ENCODE data around the gene LIN9. TPM values are rescaled to one million over a fixed set of nuclear protein-coding genes. Genes with fewer than 3 reads are reported as not detected.

The LIN9 gene
- total and polyA plus RNA-seq, 2 experiments from 2014 or later, result 11.8 to 16.9 TPM

DNA sequence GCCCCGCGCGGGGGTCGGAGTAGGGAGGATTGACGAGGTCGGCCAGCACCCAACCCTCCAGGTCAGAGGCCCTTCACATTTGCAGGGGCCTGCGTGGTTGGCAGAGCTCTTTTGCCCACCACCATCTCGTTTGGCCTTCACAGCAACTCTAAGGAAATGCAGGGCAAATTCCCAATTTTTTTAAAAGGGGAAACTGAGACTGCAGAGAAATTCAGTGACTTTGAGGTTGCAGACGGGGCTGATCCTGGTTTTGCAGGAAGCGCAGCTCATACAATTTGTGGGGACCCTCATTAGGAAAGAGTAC is 122.0 kb downstream of the LIN9 start:
- Mint-ChIP-seq H3K27ac (peak overlapping the region; percentile 64), H3K9me3 (no peaks in the 10 kb centered on the region), H3K4me3 (peak overlapping the region; percentile 89), H3K36me3 (ENCODE audit: low read depth) (no peaks in the 10 kb centered on the region; the same call in 1 of the 3 replicates), H3K4me1 (peaks cover 21% of the 10 kb centered on the region), H3K27me3 (ENCODE audit: insufficient read depth, low read depth, poor library complexity) (peaks cover 2% of the 10 kb centered on the region)
- Histone ChIP-seq H3K9me2 (ENCODE audit: insufficient read depth) (no peaks in the 10 kb centered on the region), H3F3A (replicated peaks; ENCODE audit: low read depth) (peaks cover 7% of the 10 kb centered on the region), H3K4me2 (peak overlapping the region; percentile 96), H3K79me2 (replicated peaks; ENCODE audit: insufficient read depth) (peaks cover 42% of the 10 kb centered on the region), H3K4me1 (ENCODE audit: insufficient read depth) (peaks cover 4% of the 10 kb centered on the region; the same call in 1 of the 2 replicates), H3K27ac (ENCODE audit: low read depth) (peak overlapping the region; percentile 93), H3K4me3 (peak overlapping the region; percentile 97), H3K36me3 (ENCODE audit: insufficient read depth) (no peaks in the 10 kb centered on the region), H4K20me1 (replicated peaks; ENCODE audit: insufficient read depth) (peaks cover 15% of the 10 kb centered on the region), H2AFZ (peak overlapping the region; percentile 98), H3K27me3 (ENCODE audit: insufficient read depth) (no peaks in the 10 kb centered on the region)
- DNase-seq (ENCODE audit: low spot score) (no peak), ATAC-seq (no peak; the same call in 2 of the 3 replicates)
- TF ChIP-seq EZH2 (IDR thresholded peaks at IDR 0.05; ENCODE audit: low read depth, unreplicated experiment) (no peak), ZNF114 (CRISPR knock-in tag; IDR thresholded peaks at IDR 0.05) (no peak), JUNB (IDR thresholded peaks at IDR 0.05; ENCODE audit: unreplicated experiment) (no peak), CREB1 (CRISPR knock-in tag; IDR thresholded peaks at IDR 0.05; ENCODE audit: low read depth) (no peak), POLR2AphosphoS5 (IDR thresholded peaks at IDR 0.05; ENCODE audit: low read depth) (no peak), STAT1 (IDR thresholded peaks at IDR 0.05; ENCODE audit: unreplicated experiment) (no peak), EZH2phosphoT487 (IDR thresholded peaks at IDR 0.05; ENCODE audit: unreplicated experiment) (no peak), ZNF331 (CRISPR knock-in tag; IDR thresholded peaks at IDR 0.05; ENCODE audit: low read depth) (no peak), NANOG (IDR thresholded peaks at IDR 0.05; ENCODE audit: borderline replicate concordance) (no peak)
- TF ChIP-seq, protein P1, sequence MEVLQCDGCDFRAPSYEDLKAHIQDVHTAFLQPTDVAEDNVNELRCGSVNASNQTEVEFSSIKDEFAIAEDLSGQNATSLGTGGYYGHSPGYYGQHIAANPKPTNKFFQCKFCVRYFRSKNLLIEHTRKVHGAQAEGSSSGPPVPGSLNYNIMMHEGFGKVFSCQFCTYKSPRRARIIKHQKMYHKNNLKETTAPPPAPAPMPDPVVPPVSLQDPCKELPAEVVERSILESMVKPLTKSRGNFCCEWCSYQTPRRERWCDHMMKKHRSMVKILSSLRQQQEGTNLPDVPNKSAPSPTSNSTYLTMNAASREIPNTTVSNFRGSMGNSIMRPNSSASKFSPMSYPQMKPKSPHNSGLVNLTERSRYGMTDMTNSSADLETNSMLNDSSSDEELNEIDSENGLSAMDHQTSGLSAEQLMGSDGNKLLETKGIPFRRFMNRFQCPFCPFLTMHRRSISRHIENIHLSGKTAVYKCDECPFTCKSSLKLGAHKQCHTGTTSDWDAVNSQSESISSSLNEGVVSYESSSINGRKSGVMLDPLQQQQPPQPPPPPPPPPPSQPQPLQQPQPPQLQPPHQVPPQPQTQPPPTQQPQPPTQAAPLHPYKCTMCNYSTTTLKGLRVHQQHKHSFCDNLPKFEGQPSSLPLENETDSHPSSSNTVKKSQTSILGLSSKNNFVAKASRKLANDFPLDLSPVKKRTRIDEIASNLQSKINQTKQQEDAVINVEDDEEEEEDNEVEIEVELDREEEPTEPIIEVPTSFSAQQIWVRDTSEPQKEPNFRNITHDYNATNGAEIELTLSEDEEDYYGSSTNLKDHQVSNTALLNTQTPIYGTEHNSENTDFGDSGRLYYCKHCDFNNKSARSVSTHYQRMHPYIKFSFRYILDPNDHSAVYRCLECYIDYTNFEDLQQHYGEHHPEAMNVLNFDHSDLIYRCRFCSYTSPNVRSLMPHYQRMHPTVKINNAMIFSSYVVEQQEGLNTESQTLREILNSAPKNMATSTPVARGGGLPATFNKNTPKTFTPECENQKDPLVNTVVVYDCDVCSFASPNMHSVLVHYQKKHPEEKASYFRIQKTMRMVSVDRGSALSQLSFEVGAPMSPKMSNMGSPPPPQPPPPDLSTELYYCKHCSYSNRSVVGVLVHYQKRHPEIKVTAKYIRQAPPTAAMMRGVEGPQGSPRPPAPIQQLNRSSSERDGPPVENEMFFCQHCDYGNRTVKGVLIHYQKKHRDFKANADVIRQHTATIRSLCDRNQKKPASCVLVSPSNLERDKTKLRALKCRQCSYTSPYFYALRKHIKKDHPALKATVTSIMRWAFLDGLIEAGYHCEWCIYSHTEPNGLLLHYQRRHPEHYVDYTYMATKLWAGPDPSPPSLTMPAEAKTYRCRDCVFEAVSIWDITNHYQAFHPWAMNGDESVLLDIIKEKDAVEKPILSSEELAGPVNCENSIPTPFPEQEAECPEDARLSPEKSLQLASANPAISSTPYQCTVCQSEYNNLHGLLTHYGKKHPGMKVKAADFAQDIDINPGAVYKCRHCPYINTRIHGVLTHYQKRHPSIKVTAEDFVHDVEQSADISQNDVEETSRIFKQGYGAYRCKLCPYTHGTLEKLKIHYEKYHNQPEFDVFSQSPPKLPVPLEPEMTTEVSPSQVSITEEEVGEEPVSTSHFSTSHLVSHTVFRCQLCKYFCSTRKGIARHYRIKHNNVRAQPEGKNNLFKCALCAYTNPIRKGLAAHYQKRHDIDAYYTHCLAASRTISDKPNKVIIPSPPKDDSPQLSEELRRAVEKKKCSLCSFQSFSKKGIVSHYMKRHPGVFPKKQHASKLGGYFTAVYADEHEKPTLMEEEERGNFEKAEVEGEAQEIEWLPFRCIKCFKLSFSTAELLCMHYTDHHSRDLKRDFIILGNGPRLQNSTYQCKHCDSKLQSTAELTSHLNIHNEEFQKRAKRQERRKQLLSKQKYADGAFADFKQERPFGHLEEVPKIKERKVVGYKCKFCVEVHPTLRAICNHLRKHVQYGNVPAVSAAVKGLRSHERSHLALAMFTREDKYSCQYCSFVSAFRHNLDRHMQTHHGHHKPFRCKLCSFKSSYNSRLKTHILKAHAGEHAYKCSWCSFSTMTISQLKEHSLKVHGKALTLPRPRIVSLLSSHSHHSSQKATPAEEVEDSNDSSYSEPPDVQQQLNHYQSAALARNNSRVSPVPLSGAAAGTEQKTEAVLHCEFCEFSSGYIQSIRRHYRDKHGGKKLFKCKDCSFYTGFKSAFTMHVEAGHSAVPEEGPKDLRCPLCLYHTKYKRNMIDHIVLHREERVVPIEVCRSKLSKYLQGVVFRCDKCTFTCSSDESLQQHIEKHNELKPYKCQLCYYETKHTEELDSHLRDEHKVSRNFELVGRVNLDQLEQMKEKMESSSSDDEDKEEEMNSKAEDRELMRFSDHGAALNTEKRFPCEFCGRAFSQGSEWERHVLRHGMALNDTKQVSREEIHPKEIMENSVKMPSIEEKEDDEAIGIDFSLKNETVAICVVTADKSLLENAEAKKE (CRISPR knock-in tag; IDR thresholded peaks at IDR 0.05), result no peak
- TF ChIP-seq, protein P2, sequence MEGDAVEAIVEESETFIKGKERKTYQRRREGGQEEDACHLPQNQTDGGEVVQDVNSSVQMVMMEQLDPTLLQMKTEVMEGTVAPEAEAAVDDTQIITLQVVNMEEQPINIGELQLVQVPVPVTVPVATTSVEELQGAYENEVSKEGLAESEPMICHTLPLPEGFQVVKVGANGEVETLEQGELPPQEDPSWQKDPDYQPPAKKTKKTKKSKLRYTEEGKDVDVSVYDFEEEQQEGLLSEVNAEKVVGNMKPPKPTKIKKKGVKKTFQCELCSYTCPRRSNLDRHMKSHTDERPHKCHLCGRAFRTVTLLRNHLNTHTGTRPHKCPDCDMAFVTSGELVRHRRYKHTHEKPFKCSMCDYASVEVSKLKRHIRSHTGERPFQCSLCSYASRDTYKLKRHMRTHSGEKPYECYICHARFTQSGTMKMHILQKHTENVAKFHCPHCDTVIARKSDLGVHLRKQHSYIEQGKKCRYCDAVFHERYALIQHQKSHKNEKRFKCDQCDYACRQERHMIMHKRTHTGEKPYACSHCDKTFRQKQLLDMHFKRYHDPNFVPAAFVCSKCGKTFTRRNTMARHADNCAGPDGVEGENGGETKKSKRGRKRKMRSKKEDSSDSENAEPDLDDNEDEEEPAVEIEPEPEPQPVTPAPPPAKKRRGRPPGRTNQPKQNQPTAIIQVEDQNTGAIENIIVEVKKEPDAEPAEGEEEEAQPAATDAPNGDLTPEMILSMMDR (conservative IDR thresholded peaks at IDR 0.05; ENCODE audit: low read depth in 2 of 2), result no peak
- TF ChIP-seq, protein P3, sequence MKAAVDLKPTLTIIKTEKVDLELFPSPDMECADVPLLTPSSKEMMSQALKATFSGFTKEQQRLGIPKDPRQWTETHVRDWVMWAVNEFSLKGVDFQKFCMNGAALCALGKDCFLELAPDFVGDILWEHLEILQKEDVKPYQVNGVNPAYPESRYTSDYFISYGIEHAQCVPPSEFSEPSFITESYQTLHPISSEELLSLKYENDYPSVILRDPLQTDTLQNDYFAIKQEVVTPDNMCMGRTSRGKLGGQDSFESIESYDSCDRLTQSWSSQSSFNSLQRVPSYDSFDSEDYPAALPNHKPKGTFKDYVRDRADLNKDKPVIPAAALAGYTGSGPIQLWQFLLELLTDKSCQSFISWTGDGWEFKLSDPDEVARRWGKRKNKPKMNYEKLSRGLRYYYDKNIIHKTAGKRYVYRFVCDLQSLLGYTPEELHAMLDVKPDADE (IDR thresholded peaks at IDR 0.05), result no peak
- TF ChIP-seq, protein P4, sequence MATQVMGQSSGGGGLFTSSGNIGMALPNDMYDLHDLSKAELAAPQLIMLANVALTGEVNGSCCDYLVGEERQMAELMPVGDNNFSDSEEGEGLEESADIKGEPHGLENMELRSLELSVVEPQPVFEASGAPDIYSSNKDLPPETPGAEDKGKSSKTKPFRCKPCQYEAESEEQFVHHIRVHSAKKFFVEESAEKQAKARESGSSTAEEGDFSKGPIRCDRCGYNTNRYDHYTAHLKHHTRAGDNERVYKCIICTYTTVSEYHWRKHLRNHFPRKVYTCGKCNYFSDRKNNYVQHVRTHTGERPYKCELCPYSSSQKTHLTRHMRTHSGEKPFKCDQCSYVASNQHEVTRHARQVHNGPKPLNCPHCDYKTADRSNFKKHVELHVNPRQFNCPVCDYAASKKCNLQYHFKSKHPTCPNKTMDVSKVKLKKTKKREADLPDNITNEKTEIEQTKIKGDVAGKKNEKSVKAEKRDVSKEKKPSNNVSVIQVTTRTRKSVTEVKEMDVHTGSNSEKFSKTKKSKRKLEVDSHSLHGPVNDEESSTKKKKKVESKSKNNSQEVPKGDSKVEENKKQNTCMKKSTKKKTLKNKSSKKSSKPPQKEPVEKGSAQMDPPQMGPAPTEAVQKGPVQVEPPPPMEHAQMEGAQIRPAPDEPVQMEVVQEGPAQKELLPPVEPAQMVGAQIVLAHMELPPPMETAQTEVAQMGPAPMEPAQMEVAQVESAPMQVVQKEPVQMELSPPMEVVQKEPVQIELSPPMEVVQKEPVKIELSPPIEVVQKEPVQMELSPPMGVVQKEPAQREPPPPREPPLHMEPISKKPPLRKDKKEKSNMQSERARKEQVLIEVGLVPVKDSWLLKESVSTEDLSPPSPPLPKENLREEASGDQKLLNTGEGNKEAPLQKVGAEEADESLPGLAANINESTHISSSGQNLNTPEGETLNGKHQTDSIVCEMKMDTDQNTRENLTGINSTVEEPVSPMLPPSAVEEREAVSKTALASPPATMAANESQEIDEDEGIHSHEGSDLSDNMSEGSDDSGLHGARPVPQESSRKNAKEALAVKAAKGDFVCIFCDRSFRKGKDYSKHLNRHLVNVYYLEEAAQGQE (IDR thresholded peaks at IDR 0.05; ENCODE audit: unreplicated experiment), result no peak

All from GM23338 (cell line).